ENCODE results near the gene RBMXL3.
"Not testable (repeated sequence)": the region's sequence is repeated elsewhere in the genome, so short reads cannot be mapped to it uniquely, and the experiment has no call there.

Gene RBMXL3

GRCh38 chrX:115189110-115189509, at the start of gene RBMXL3:
TSS of gene RBMXL3 (plus strand) at chrX:115189410. CDS start at chrX:115189442, 32 bp downstream.
- DNase-seq = no peak

GRCh38 chrX:115142057-115142456, 47.2 kb upstream of the RBMXL3 start:
- no peak for DNase-seq

GRCh38 chrX:115147220-115147619, 42.0 kb upstream of the RBMXL3 start:
- no peak for DNase-seq

- DNase-seq = no peak
Measured at GRCh38 chrX:115173181-115173580, 16.0 kb upstream of the RBMXL3 start.

GRCh38 chrX:115174548-115174947, 14.7 kb upstream of the RBMXL3 start:
- no peak for DNase-seq

GRCh38 chrX:115177932-115178331, 11.3 kb upstream of the RBMXL3 start:
- no peak for DNase-seq

GRCh38 chrX:115178473-115178872, 10.7 kb upstream of the RBMXL3 start:
- DNase-seq = no peak

- no peak for DNase-seq
Measured at GRCh38 chrX:115183980-115184379, 5.2 kb upstream of the RBMXL3 start.

- DNase-seq = no peak
Measured at GRCh38 chrX:115189646-115190635, 731 bp downstream of the RBMXL3 start.

- DNase-seq = no peak
Measured at GRCh38 chrX:115190636-115191489, 1.7 kb downstream of the RBMXL3 start.

GRCh38 chrX:115191490-115192243, 2.5 kb downstream of the RBMXL3 start:
- no peak for DNase-seq

GRCh38 chrX:115192244-115192700, 3.1 kb downstream of the RBMXL3 start:
- no peak for DNase-seq

- no peak for DNase-seq
Measured at GRCh38 chrX:115204040-115204439, 14.8 kb downstream of the RBMXL3 start.

- DNase-seq = not testable (repeated sequence)
Measured at GRCh38 chrX:115209547-115209946, 20.3 kb downstream of the RBMXL3 start.

GRCh38 chrX:115214151-115214550, 24.9 kb downstream of the RBMXL3 start:
- DNase-seq = no peak

GRCh38 chrX:115214605-115215004, 25.4 kb downstream of the RBMXL3 start:
- DNase-seq = no peak

GRCh38 chrX:115217346-115217745, 28.1 kb downstream of the RBMXL3 start:
- not testable (repeated sequence) for DNase-seq

- DNase-seq = no peak
Measured at GRCh38 chrX:115226929-115227328, 37.7 kb downstream of the RBMXL3 start.

GRCh38 chrX:115229337-115230003, 40.3 kb downstream of the RBMXL3 start:
- DNase-seq = no peak

GRCh38 chrX:115232933-115233496, 43.8 kb downstream of the RBMXL3 start:
- DNase-seq = no peak

Measured in SHP77 treated with DMSO at 0.1 percent for 48 hours (cell line).